Measurements from ENCODE around the gene ZNF331. TPM values are rescaled to one million over a fixed set of nuclear protein-coding genes. Genes with fewer than 3 reads are reported as not detected.
A peak's percentile ranks its signal among the peaks of the same experiment; 100 is the strongest.

ZNF331 gene
- total and polyA plus RNA-seq, 8 donors: 2.9 to 67.2 (median 12.6) TPM

- Histone ChIP-seq H3K27me3 (no peaks in the 10 kb centered on the region), H3K9me3 (peaks cover 0 to 38% (median 8%) of the 10 kb centered on the region in 4 donors), H3K36me3 (no peaks in the 10 kb centered on the region), H3K4me1 (no peaks in the 10 kb centered on the region), H3K27ac (no peak overlapping the region), H3K4me3 (no peak overlapping the region)
- intact Hi-C loops (cut with DNase I; ENCODE audit: low total_unique reads): no loop called here
- TF ChIP-seq POLR2A (IDR thresholded peaks at IDR 0.05): no peak
- no peak for TF ChIP-seq POLR2AphosphoS5 (IDR thresholded peaks at IDR 0.05)
- no peak for TF ChIP-seq EP300 (IDR thresholded peaks at IDR 0.05)
- no peak for TF ChIP-seq CTCF (IDR thresholded peaks at IDR 0.05)
- DNase-seq: no peak
- WGBS, 5 donors: 74 to 85% (median 79%) methylated on average over 4 of the region's 4 CpGs
These were observed 62.3 kb downstream of the ZNF331 start for GRCh38 chr19:53600217-53600616.

DNA sequence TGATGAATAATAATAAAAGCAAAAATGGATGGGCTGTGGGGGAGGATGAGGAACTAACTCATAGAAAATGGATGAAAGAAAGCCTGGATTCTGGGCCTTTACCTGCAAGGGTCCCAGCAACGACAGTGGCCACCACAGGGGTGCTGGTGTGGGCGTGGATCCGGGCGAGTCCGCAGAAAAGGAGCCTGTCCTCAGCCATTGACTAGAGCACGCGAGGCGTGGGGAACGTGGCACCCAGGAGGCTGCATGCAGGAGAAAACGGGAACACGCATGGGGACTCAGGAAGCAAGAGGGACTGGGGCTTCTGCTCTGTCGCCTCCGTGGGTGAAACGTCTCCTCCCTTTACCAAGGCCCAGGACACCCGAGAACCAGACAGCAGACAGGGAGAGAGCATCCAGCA, 68.1 kb downstream of the ZNF331 start:
- H3K27ac ChIP-seq: no peak overlapping the region
- no peaks in the 10 kb centered on the region for H3K4me1 ChIP-seq
- no peaks in the 10 kb centered on the region for H3K27me3 ChIP-seq
- no peak overlapping the region for H3K4me3 ChIP-seq
- TF ChIP-seq EP300 (IDR thresholded peaks at IDR 0.05) (no peak), POLR2A (IDR thresholded peaks at IDR 0.05) (no peak), CTCF (IDR thresholded peaks at IDR 0.05) (no peak), POLR2AphosphoS5 (IDR thresholded peaks at IDR 0.05) (no peak)
- DNase-seq: no peak
- intact Hi-C loops (cut with DNase I; ENCODE audit: low total_unique reads): no loop called here
- peaks cover 0 to 44% (median 13%) of the 10 kb centered on the region in 4 donors for H3K9me3 ChIP-seq
- 81 to 85% (median 84%) methylated on average over 11 to 15 of the region's 15 CpGs for WGBS, 5 donors
- H3K36me3 ChIP-seq: no peaks in the 10 kb centered on the region

- intact Hi-C loops (cut with DNase I; ENCODE audit: low total_unique reads): no loop called here
- TF ChIP-seq CTCF (IDR thresholded peaks at IDR 0.05) (no peak), EP300 (IDR thresholded peaks at IDR 0.05) (no peak), POLR2A (IDR thresholded peaks at IDR 0.05) (no peak), POLR2AphosphoS5 (IDR thresholded peaks at IDR 0.05) (no peak)
- Histone ChIP-seq H3K9me3 (peaks cover 0 to 40% (median 14%) of the 10 kb centered on the region in 4 donors), H3K36me3 (no peaks in the 10 kb centered on the region), H3K4me1 (no peaks in the 10 kb centered on the region), H3K27me3 (peaks cover 0 to 13% (median 0%) of the 10 kb centered on the region in 3 donors), H3K27ac (no peak overlapping the region), H3K4me3 (no peak overlapping the region)
- DNase-seq: no peak
- 69 to 86% (median 74%) methylated on average over 11 to 12 of the region's 12 CpGs for WGBS, 5 donors
These were observed 70.4 kb downstream of the ZNF331 start for GRCh38 chr19:53608381-53608780.

- DNase-seq: peak in 1 of 2 donors; percentile 26
These were observed 75.0 kb downstream of the ZNF331 start for GRCh38 chr19:53612762-53613526.

More at GRCh38 chr19:53612762-53613526, 75.0 kb downstream of the ZNF331 start:
- peaks cover 0 to 13% (median 0%) of the 10 kb centered on the region in 3 donors for H3K27me3 ChIP-seq
- intact Hi-C loops (cut with DNase I; ENCODE audit: low total_unique reads): no loop called here
- no peak overlapping the region for H3K4me3 ChIP-seq
- peaks cover 0 to 31% (median 6%) of the 10 kb centered on the region in 4 donors for H3K9me3 ChIP-seq
- 28 to 44% (median 36%) methylated on average over 13 to 14 of the region's 14 CpGs for WGBS, 5 donors
- TF ChIP-seq CTCF (IDR thresholded peaks at IDR 0.05): no peak
- TF ChIP-seq POLR2A (IDR thresholded peaks at IDR 0.05): no peak
- no peak for TF ChIP-seq POLR2AphosphoS5 (IDR thresholded peaks at IDR 0.05)
- no peak for TF ChIP-seq EP300 (IDR thresholded peaks at IDR 0.05)
- no peaks in the 10 kb centered on the region for H3K36me3 ChIP-seq
- H3K27ac ChIP-seq: no peak overlapping the region
- no peaks in the 10 kb centered on the region for H3K4me1 ChIP-seq

All from stomach (tissue), 9 donors.